ENCODE data around the gene FXYD3.
"Not testable (repeated sequence)": the region's sequence is repeated elsewhere in the genome, so short reads cannot be mapped to it uniquely, and the experiment has no call there.

FXYD3 gene

GRCh38 chr19:35086455-35086854 is 29.2 kb upstream of the FXYD3 start:
- DNase-seq (ENCODE audit: low spot score): no peak

- no peak for DNase-seq (ENCODE audit: low spot score)
These were observed 28.2 kb upstream of the FXYD3 start for GRCh38 chr19:35087393-35087792.

- peak; percentile 91 for DNase-seq (ENCODE audit: low spot score)
These were observed 27.3 kb upstream of the FXYD3 start for GRCh38 chr19:35088131-35088913.

GRCh38 chr19:35089554-35089953 is 26.1 kb upstream of the FXYD3 start:
- no peak for DNase-seq (ENCODE audit: low spot score)

- no peak for DNase-seq (ENCODE audit: low spot score)
These were observed 25.5 kb upstream of the FXYD3 start for GRCh38 chr19:35090160-35090505.

- peak; percentile 90 for DNase-seq (ENCODE audit: low spot score)
These were observed 25.0 kb upstream of the FXYD3 start for GRCh38 chr19:35090506-35091214.

- no peak for DNase-seq (ENCODE audit: low spot score)
These were observed 22.2 kb upstream of the FXYD3 start for GRCh38 chr19:35093430-35093829.

- no peak for DNase-seq (ENCODE audit: low spot score)
These were observed 21.5 kb upstream of the FXYD3 start for GRCh38 chr19:35093941-35094647.

- DNase-seq (ENCODE audit: low spot score): no peak
These were observed 21.0 kb upstream of the FXYD3 start for GRCh38 chr19:35094656-35095055.

GRCh38 chr19:35095667-35096368 is 19.8 kb upstream of the FXYD3 start:
- no peak for DNase-seq (ENCODE audit: low spot score)

- no peak for DNase-seq (ENCODE audit: low spot score)
These were observed 17.1 kb upstream of the FXYD3 start for GRCh38 chr19:35098413-35099049.

- no peak for DNase-seq (ENCODE audit: low spot score)
These were observed 16.3 kb upstream of the FXYD3 start for GRCh38 chr19:35099155-35099896.

- DNase-seq (ENCODE audit: low spot score): no peak
These were observed 15.7 kb upstream of the FXYD3 start for GRCh38 chr19:35099897-35100275.

GRCh38 chr19:35100588-35101533 is 14.8 kb upstream of the FXYD3 start:
- DNase-seq (ENCODE audit: low spot score): no peak

GRCh38 chr19:35101949-35102348 is 13.7 kb upstream of the FXYD3 start:
- DNase-seq (ENCODE audit: low spot score): not testable (repeated sequence)

GRCh38 chr19:35103614-35104013 is 12.0 kb upstream of the FXYD3 start:
- not testable (repeated sequence) for DNase-seq (ENCODE audit: low spot score)

GRCh38 chr19:35104361-35104760 is 11.3 kb upstream of the FXYD3 start:
- DNase-seq (ENCODE audit: low spot score): no peak

- DNase-seq (ENCODE audit: low spot score): no peak
These were observed 10.6 kb upstream of the FXYD3 start for GRCh38 chr19:35105047-35105410.

- no peak for DNase-seq (ENCODE audit: low spot score)
These were observed 10.0 kb upstream of the FXYD3 start for GRCh38 chr19:35105411-35106290.

Data from GM03348 (cell line).